Liver (tissue), 9 donors: ENCODE measurements around the gene NR5A1. TPM values are rescaled to one million over a fixed set of nuclear protein-coding genes. Genes with fewer than 3 reads are reported as not detected.

ENCODE experiments used
- DNase-seq: peaks from one replicate; pipeline ENCODE4 v3.0.0-alpha.2; 2017; ENCODE audit warnings: low spot score
- H3K27ac ChIP-seq, 2 donors: one replicate each; pipeline ENCODE4 v1.7.0; 2013; ENCODE audit warnings: inconsistent platforms in 2 of 2, low read length in 2 of 2, control low read depth in 1 of 2, low read depth in 1 of 2, mild to moderate bottlenecking in 1 of 2
- H3K27me3 ChIP-seq, 4 donors: one replicate each; pipeline versions ENCODE4 v1.6.1 to v1.7.0; 2013; ENCODE audit warnings: low read length in 3 of 4, inconsistent platforms in 1 of 4, mild to moderate bottlenecking in 1 of 4, moderate library complexity in 1 of 4; ENCODE audit not compliant: control insufficient read depth in 4 of 4, insufficient read depth in 4 of 4
- H3K36me3 ChIP-seq, 4 donors: one replicate each; pipeline versions ENCODE4 v1.6.1 to v1.7.0; 2013; ENCODE audit warnings: low read length in 3 of 4, mild to moderate bottlenecking in 3 of 4, low read depth in 1 of 4, moderate library complexity in 1 of 4; ENCODE audit not compliant: control insufficient read depth in 4 of 4, insufficient read depth in 3 of 4
- H3K4me1 ChIP-seq, 4 donors: one replicate each; pipeline versions ENCODE4 v1.6.1 to v1.7.0; 2013; ENCODE audit warnings: low read length in 3 of 4, mild to moderate bottlenecking in 3 of 4, moderate library complexity in 1 of 4; ENCODE audit not compliant: control insufficient read depth in 4 of 4, insufficient read depth in 4 of 4
- H3K4me3 ChIP-seq, 3 donors: one replicate each; pipeline versions ENCODE4 v1.6.1 to v1.7.0; 2013; ENCODE audit warnings: low read length in 3 of 3, control low read depth in 1 of 3, low read depth in 1 of 3, mild to moderate bottlenecking in 1 of 3
- H3K9ac ChIP-seq, 2 donors: one replicate each; pipeline ENCODE4 v1.7.0; 2013; ENCODE audit warnings: low read length in 2 of 2, mild to moderate bottlenecking in 2 of 2, moderate library complexity in 2 of 2, control low read depth in 1 of 2, low read depth in 1 of 2
- H3K9me3 ChIP-seq, 4 donors: one replicate each; pipeline versions ENCODE4 v1.6.1 to v1.7.0; 2013; ENCODE audit warnings: low read length in 3 of 4; ENCODE audit not compliant: control insufficient read depth in 4 of 4
- EGR1 ChIP-seq, 2 donors: IDR thresholded peaks; 2 replicates each; pipeline ENCODE4 v1.6.1; 2016 to 2018; ENCODE audit warnings: antibody characterized with exemption in 2 of 2, low read depth in 2 of 2
- FOXA1 ChIP-seq: IDR thresholded peaks from 2 replicates; pipeline ENCODE4 v1.6.1; 2016; ENCODE audit warnings: antibody characterized with exemption
- FOXA2 ChIP-seq: IDR thresholded peaks from 2 replicates; pipeline ENCODE4 v1.6.1; 2016; ENCODE audit warnings: antibody characterized with exemption
- GABPA ChIP-seq, 2 donors: IDR thresholded peaks in 1 of 2; conservative IDR thresholded peaks in 1 of 2; 2 replicates each; pipeline ENCODE4 v1.6.1; 2016; ENCODE audit warnings: antibody characterized with exemption in 2 of 2, mild to moderate bottlenecking in 1 of 2, moderate library complexity in 1 of 2
- HNF4A ChIP-seq, 2 donors: conservative IDR thresholded peaks; 2 replicates each; pipeline ENCODE4 v1.6.1; 2016; ENCODE audit warnings: antibody characterized with exemption in 2 of 2, mild to moderate bottlenecking in 2 of 2
- HNF4G ChIP-seq: IDR thresholded peaks from 2 replicates; pipeline ENCODE4 v1.6.1; 2016; ENCODE audit warnings: antibody characterized with exemption
- JUND ChIP-seq, 2 donors: IDR thresholded peaks; 2 replicates each; pipeline ENCODE4 v1.6.1; 2016; ENCODE audit warnings: antibody characterized with exemption in 2 of 2
- NR2F2 ChIP-seq: IDR thresholded peaks from 2 replicates; pipeline ENCODE4 v1.6.1; 2016; ENCODE audit warnings: antibody characterized with exemption
- RAD21 ChIP-seq, 2 donors: IDR thresholded peaks; 2 replicates each; pipeline ENCODE4 v1.6.1; 2016; ENCODE audit warnings: antibody characterized with exemption in 2 of 2, mild to moderate bottlenecking in 2 of 2
- REST ChIP-seq: IDR thresholded peaks from 2 replicates; pipeline ENCODE4 v1.6.1; 2016; ENCODE audit warnings: antibody characterized with exemption, mild to moderate bottlenecking
- RXRA ChIP-seq, 2 donors: IDR thresholded peaks; 2 replicates each; pipeline ENCODE4 v1.6.1; 2017 to 2018; ENCODE audit warnings: antibody characterized with exemption in 2 of 2, mild to moderate bottlenecking in 1 of 2
- SP1 ChIP-seq: IDR thresholded peaks from 2 replicates; pipeline ENCODE4 v1.6.1; 2018; ENCODE audit warnings: antibody characterized with exemption, mild to moderate bottlenecking
- TAF1 ChIP-seq: conservative IDR thresholded peaks from 2 replicates; pipeline ENCODE4 v1.6.1; 2016; ENCODE audit warnings: antibody characterized with exemption, mild to moderate bottlenecking
- YY1 ChIP-seq: IDR thresholded peaks from 2 replicates; pipeline ENCODE4 v1.6.1; 2016; ENCODE audit warnings: antibody characterized with exemption, mild to moderate bottlenecking
- WGBS: extraction: QIAGEN DNeasy Blood & Tissue Kit; methylation state at CpG from one replicate; pipeline ENCODE4 v1.1.7; 2013; 5-methylcytosine and 5-hydroxymethylcytosine counted together
- polyA plus RNA-seq, 2 donors: library from polyadenylated mRNA; stranded (reverse) in 1 of 2; unstranded in 1 of 2; fragments of 200-250 nt in 1 of 2; fragments of >200 nt in 1 of 2; fragmentation: Nextera tagmentation in 1 of 2; extraction: Ambion mirVana in 1 of 2; gene quantifications; one replicate each; pipeline versions ENCODE4 v1.2.1 to v1.2.3, GENCODE V29; 2013 to 2015
- total RNA-seq, 2 donors: library from RNA; depleted of rRNA; stranded (reverse); fragments of >200 nt; gene quantifications; one replicate each; pipeline ENCODE4 v1.2.3, GENCODE V29; 2014
- TF ChIP-seq, protein P1 (sequence below): IDR thresholded peaks from 2 replicates; pipeline ENCODE4 v1.6.1; 2016; ENCODE audit warnings: antibody characterized with exemption
- TF ChIP-seq, protein P2 (sequence below): fragments of 150-350 bp; IDR thresholded peaks from 2 replicates; pipeline ENCODE4 v1.5.1; 2017; ENCODE audit warnings: improper control_type of control experiment, low read depth, low read length; ENCODE audit not compliant: missing input control
- donor health status: healthy.
- donor health status: healthy.
- donor health status: healthy.
- donor health status: healthy.
- donor health status: healthy.

Gene NR5A1
- total and polyA plus RNA-seq, 4 donors, result not detected

- TF ChIP-seq TAF1 (no peak), GABPA (IDR thresholded peaks at IDR 0.05 in 1 of 2, conservative IDR thresholded peaks at IDR 0.05 in 1 of 2) (no peak)
Measured at GRCh38 chr9:124440786-124441185, 66.4 kb downstream of the NR5A1 start (continued).

- no peaks in the 10 kb centered on the region for H3K9me3 ChIP-seq
- no peaks in the 10 kb centered on the region for H3K27me3 ChIP-seq
- no peak overlapping the region for H3K4me3 ChIP-seq
- no peaks in the 10 kb centered on the region for H3K4me1 ChIP-seq
- H3K27ac ChIP-seq, result no peak overlapping the region
- H3K9ac ChIP-seq, result no peak overlapping the region
- no peaks in the 10 kb centered on the region for H3K36me3 ChIP-seq
- 97% methylated on average over 6 of the region's 6 CpGs for WGBS
- no peak for TF ChIP-seq FOXA2
- TF ChIP-seq REST, result no peak
- no peak for TF ChIP-seq SP1
- TF ChIP-seq HNF4A (conservative IDR thresholded peaks at IDR 0.05), result no peak
- no peak for TF ChIP-seq EGR1 (IDR thresholded peaks at IDR 0.05; ENCODE audit: low read depth in 2 of 2)
- TF ChIP-seq, protein P1, sequence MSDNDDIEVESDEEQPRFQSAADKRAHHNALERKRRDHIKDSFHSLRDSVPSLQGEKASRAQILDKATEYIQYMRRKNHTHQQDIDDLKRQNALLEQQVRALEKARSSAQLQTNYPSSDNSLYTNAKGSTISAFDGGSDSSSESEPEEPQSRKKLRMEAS, result no peak
- no peak for TF ChIP-seq FOXA1
- TF ChIP-seq, protein P2, sequence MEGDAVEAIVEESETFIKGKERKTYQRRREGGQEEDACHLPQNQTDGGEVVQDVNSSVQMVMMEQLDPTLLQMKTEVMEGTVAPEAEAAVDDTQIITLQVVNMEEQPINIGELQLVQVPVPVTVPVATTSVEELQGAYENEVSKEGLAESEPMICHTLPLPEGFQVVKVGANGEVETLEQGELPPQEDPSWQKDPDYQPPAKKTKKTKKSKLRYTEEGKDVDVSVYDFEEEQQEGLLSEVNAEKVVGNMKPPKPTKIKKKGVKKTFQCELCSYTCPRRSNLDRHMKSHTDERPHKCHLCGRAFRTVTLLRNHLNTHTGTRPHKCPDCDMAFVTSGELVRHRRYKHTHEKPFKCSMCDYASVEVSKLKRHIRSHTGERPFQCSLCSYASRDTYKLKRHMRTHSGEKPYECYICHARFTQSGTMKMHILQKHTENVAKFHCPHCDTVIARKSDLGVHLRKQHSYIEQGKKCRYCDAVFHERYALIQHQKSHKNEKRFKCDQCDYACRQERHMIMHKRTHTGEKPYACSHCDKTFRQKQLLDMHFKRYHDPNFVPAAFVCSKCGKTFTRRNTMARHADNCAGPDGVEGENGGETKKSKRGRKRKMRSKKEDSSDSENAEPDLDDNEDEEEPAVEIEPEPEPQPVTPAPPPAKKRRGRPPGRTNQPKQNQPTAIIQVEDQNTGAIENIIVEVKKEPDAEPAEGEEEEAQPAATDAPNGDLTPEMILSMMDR, result no peak
- no peak for TF ChIP-seq RXRA (IDR thresholded peaks at IDR 0.05)
- no peak for TF ChIP-seq JUND (IDR thresholded peaks at IDR 0.05)
- no peak for TF ChIP-seq HNF4G
- no peak for TF ChIP-seq YY1
- no peak for TF ChIP-seq NR2F2
- TF ChIP-seq TAF1, result no peak
- TF ChIP-seq RAD21 (IDR thresholded peaks at IDR 0.05), result no peak
- DNase-seq, result no peak
Measured at GRCh38 chr9:124439686-124440243, 67.4 kb downstream of the NR5A1 start.

DNA sequence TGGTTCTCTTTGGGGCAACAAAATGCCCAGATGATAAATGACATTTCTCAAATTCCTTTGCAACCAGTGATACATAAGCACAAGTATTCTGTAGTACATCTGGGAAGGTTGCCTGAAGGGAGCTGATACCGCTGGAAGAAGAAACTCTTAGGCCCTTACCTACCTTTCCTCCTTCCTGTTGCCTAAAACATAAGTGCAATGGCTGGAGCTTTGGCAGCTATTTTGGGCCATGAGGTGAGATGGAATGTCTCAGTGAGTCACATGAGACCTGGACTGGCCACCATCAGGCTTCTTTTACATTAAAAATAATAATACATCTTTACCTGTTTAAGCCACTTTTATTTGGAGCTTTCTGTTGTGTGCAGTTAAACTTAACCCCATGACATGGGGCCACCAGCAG lies 68.1 kb downstream of the NR5A1 start:
- WGBS, result 88% methylated on average over 1 of the region's 1 CpG
- Histone ChIP-seq H3K27me3 (no peaks in the 10 kb centered on the region), H3K9ac (no peak overlapping the region), H3K4me3 (no peak overlapping the region), H3K36me3 (no peaks in the 10 kb centered on the region), H3K4me1 (no peaks in the 10 kb centered on the region), H3K27ac (no peak overlapping the region), H3K9me3 (no peaks in the 10 kb centered on the region)
- TF ChIP-seq EGR1 (IDR thresholded peaks at IDR 0.05; ENCODE audit: low read depth in 2 of 2) (no peak), REST (no peak), SP1 (no peak)
- TF ChIP-seq, protein P2, result no peak
- TF ChIP-seq, protein P1, result no peak
- no peak for DNase-seq
